Kidney epithelial cell (primary cell): ENCODE measurements around the gene EXOSC7. TPM values are rescaled to one million over a fixed set of nuclear protein-coding genes. Genes with fewer than 3 reads are reported as not detected.

Experiments used
- DNase-seq: peaks from one replicate; pipeline ENCODE4 v3.0.0-alpha.2; 2010; ENCODE audit warnings: low read depth
- H3K27me3 ChIP-seq: 2 replicates; pipeline ENCODE4 v1.6.0; 2011; ENCODE audit warnings: low read length; ENCODE audit not compliant: control insufficient read depth, insufficient read depth
- H3K36me3 ChIP-seq: 2 replicates; pipeline ENCODE4 v1.5.1; 2011; ENCODE audit warnings: low read length; ENCODE audit not compliant: control insufficient read depth, insufficient read depth
- H3K4me3 ChIP-seq: 2 replicates; pipeline ENCODE4 v1.5.1; 2011; ENCODE audit warnings: low read depth, mild to moderate bottlenecking, control low read depth, low read length
- total RNA-seq: library from RNA; depleted of rRNA; stranded (reverse); fragments of >200 nt; gene quantifications from 2 replicates; pipeline ENCODE4 v1.2.3, GENCODE V29; 2015
- TF ChIP-seq, protein P1 (sequence below): IDR thresholded peaks from 2 replicates; pipeline ENCODE4 v1.5.1; 2011; ENCODE audit warnings: mild to moderate bottlenecking, moderate library complexity, low read length, control low read depth, inconsistent platforms; ENCODE audit not compliant: insufficient read depth, poor library complexity, severe bottlenecking

Gene EXOSC7
- total RNA-seq, 1 donor from 2014 or later, result 64.8 TPM

- Histone ChIP-seq H3K4me3 (no peak overlapping the region), H3K36me3 (no peaks in the 10 kb centered on the region), H3K27me3 (no peaks in the 10 kb centered on the region)
- TF ChIP-seq, protein P1, sequence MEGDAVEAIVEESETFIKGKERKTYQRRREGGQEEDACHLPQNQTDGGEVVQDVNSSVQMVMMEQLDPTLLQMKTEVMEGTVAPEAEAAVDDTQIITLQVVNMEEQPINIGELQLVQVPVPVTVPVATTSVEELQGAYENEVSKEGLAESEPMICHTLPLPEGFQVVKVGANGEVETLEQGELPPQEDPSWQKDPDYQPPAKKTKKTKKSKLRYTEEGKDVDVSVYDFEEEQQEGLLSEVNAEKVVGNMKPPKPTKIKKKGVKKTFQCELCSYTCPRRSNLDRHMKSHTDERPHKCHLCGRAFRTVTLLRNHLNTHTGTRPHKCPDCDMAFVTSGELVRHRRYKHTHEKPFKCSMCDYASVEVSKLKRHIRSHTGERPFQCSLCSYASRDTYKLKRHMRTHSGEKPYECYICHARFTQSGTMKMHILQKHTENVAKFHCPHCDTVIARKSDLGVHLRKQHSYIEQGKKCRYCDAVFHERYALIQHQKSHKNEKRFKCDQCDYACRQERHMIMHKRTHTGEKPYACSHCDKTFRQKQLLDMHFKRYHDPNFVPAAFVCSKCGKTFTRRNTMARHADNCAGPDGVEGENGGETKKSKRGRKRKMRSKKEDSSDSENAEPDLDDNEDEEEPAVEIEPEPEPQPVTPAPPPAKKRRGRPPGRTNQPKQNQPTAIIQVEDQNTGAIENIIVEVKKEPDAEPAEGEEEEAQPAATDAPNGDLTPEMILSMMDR, result no peak
- no peak for DNase-seq
Measured at GRCh38 chr3:45060165-45060892, 84.3 kb downstream of the EXOSC7 start.

Other genes starting within 250 kb of the EXOSC7 start
- 6.3 and 6.9 TPM in 2 replicates for gene ZNF501, start 246.6 kb upstream of the EXOSC7 start, total RNA-seq
- 18.8 and 20.6 TPM in 2 replicates for gene KIAA1143, start 214.6 kb upstream of the EXOSC7 start, total RNA-seq
- gene KIF15, start 214.4 kb upstream of the EXOSC7 start, total RNA-seq, result 2.2 and 6.9 TPM in 2 replicates
- 12.9 and 17.2 TPM in 2 replicates for gene TMEM42, start 114.3 kb upstream of the EXOSC7 start, total RNA-seq
- not detected in 2 replicates for gene TGM4, start 101.6 kb upstream of the EXOSC7 start, total RNA-seq
- 58.3 and 68.3 TPM in 2 replicates for gene ZDHHC3, start 70 bp upstream of the EXOSC7 start, total RNA-seq
- gene CLEC3B, start 50.1 kb downstream of the EXOSC7 start, total RNA-seq, result not detected in 2 replicates
- gene CDCP1, start 170.1 kb downstream of the EXOSC7 start, total RNA-seq, result 82.0 and 92.1 TPM in 2 replicates